ENCODE data around the gene IFNA14. TPM values are rescaled to one million over a fixed set of nuclear protein-coding genes. Genes with fewer than 3 reads are reported as not detected.
"Not testable (repeated sequence)": the region's sequence is repeated elsewhere in the genome, so short reads cannot be mapped to it uniquely, and the experiment has no call there.

Gene IFNA14
- total RNA-seq: not detected
- long read RNA-seq: 0 reads

- DNase-seq: no peak
- no peak for ATAC-seq
- intact Hi-C loops (cut with DNase I, micrococcal nuclease): loop anchor here in 1 of 2 donors (10.0 kb wide), 1 partner anchor 545 kb away; no protein-coding TSS in a partner anchor
These were observed at the start of gene IFNA14 for GRCh38 chr9:21239911-21240310. TSS of gene IFNA14 (minus strand) at chr9:21240005. CDS start at chr9:21239935, 70 bp downstream.

- no peak for ATAC-seq
These were observed 47.5 kb upstream of the IFNA14 start for GRCh38 chr9:21287280-21287679.

GRCh38 chr9:21286659-21287058 lies 46.9 kb upstream of the IFNA14 start:
- intact Hi-C loops (cut with DNase I, micrococcal nuclease): no loop called here
- ATAC-seq: no peak
- no peak for DNase-seq

More at GRCh38 chr9:21287280-21287679, 47.5 kb upstream of the IFNA14 start:
- no peak for DNase-seq
- intact Hi-C loops (cut with DNase I, micrococcal nuclease): no loop called here

GRCh38 chr9:21286099-21286498 lies 46.3 kb upstream of the IFNA14 start:
- DNase-seq: no peak
- intact Hi-C loops (cut with DNase I, micrococcal nuclease): no loop called here
- ATAC-seq: no peak

GRCh38 chr9:21281275-21281674 lies 41.5 kb upstream of the IFNA14 start:
- intact Hi-C loops (cut with DNase I, micrococcal nuclease): no loop called here
- no peak for ATAC-seq
- DNase-seq: no peak

- no peak for ATAC-seq
- DNase-seq: no peak
- intact Hi-C loops (cut with DNase I, micrococcal nuclease): no loop called here
These were observed 28.5 kb upstream of the IFNA14 start for GRCh38 chr9:21268347-21268657.

DNA sequence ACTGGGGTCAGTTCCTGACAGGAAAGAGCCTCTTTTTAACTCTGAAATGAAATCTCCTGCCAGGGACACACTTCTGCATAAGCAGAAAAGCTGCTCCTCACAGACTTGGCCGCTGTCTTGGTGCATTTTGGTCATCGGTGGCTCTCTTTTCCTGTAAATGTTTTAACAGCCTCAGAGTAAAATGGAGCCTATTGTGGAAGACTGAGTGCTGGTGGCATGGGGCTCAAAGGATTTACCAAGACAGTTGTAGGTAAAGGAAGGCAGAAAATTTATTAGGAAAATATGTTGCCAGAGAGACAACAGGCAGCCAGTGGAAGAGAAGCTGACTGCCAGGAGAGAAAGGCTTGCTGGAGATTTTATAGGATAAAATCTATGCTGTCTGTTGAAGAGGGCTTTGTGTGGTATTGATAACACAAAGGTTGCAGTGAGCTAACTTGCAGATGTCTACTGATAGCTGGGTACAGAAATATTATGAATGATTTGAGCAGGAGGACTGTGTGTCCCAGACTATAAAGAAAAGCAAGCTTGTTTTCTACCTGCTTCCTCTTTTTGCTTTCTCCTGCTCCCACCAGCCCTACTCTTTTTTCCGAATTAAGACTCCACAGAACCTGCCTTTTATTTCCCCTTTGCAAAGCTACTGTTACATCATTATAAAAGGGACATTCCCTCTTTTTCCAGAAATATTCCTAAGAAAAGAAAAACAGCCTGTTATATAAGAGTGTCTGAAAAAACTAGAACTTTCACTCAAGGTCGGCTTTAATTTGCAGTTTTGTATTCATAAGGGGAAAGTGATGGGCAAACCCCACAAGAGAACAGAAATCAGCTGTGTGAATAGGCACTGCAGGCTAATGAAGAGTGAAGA lies 27.9 kb upstream of the IFNA14 start:
- no peak for DNase-seq
- ATAC-seq: no peak
- intact Hi-C loops (cut with DNase I, micrococcal nuclease): no loop called here

- intact Hi-C loops (cut with DNase I, micrococcal nuclease): no loop called here
- DNase-seq (no peak), ATAC-seq (no peak)
These were observed 27.1 kb upstream of the IFNA14 start for GRCh38 chr9:21266733-21267484.

- no peak for DNase-seq
- no peak for ATAC-seq
- intact Hi-C loops (cut with DNase I, micrococcal nuclease): no loop called here
These were observed 25.8 kb upstream of the IFNA14 start for GRCh38 chr9:21265421-21266189.

- DNase-seq (no peak), ATAC-seq (no peak)
- intact Hi-C loops (cut with DNase I, micrococcal nuclease): no loop called here
These were observed 15.9 kb upstream of the IFNA14 start for GRCh38 chr9:21255538-21256212.

DNA sequence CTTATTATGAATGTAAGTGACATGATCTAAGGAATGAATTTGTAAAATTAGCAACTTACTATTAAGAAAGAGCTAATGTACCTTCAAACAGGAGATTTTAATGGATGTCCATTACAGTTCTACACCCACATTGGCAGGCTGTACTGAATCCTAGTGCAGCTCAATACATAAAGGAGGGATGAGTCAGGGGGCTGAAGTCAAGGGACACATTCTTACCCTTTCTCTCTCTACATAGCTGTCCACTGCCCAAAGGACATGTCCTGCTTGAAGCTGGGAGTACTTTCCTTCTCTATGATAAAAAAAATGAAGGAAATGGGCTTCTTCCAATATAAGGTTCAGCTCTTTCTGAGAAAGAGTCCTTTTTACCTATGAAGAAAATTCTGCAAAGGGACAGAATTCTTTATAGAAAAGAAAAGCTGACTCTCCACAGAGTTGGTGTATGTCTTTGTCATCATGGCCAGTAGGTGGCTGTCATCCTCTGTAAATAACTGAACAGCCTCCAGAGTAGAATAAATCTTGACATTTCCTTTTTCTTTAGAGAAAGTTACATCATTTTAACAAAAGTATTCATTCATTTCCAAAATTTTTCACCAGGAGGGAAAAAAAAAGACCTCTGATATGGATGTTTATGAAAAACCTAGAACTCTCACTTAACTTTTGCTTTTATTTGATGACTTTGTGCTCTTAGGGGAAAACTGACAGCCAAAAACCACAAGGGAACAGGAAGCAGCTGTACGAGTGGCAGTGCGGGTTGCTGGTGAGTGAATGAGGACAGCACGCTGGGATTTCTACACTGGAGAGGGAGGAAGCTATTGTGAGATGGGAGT lies 13.1 kb upstream of the IFNA14 start:
- DNase-seq: peak in 1 of 2 donors; percentile 29
- intact Hi-C loops (cut with DNase I, micrococcal nuclease): no loop called here
- no peak for ATAC-seq

- intact Hi-C loops (cut with DNase I, micrococcal nuclease): no loop called here
- ATAC-seq (no peak), DNase-seq (no peak)
These were observed 11.8 kb upstream of the IFNA14 start for GRCh38 chr9:21251638-21252037.

DNA sequence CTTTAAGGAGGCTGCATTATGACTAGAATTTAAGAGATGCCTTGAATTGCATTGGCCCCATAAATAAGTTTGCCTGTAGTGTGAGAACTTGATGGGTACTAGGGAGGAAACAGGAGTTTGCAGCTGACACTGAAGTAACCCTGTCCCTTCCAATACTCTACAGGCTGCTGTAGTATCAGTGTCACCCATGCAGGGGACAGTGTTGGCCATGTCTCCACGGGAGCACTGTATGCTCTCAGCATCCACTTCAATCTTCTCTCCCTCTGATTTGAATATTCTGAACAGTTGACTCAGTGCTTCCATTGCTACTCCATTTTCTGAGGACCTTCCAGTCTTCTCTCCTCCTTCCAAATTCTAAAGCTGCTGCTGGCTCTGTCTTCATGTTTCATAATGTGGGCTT lies 11.4 kb upstream of the IFNA14 start:
- ATAC-seq: no peak
- DNase-seq: no peak
- intact Hi-C loops (cut with DNase I, micrococcal nuclease): no loop called here

DNA sequence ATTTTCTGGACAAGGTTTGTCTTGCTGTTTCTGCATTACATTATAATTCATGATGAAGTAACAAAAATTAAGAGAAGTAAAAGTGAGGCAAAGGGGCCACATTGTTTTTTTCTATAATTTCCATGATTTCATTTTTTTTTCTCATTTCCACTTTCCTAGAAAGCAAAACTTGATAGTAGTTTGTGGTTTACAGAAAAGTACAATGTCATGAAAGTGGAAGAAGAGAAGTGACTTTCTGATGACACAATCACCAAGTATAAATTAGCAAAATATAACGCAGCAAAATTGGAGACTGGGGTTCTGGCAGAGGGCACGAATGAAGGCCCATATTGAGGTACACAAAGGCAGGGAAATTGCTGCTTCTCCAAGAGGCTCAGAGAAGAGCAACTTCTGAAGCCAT lies 5.0 kb upstream of the IFNA14 start:
- no peak for ATAC-seq
- DNase-seq: no peak
- intact Hi-C loops (cut with DNase I, micrococcal nuclease): no loop called here

- DNase-seq, ATAC-seq: not testable (repeated sequence)
- intact Hi-C loops (cut with DNase I, micrococcal nuclease): loop anchor here in 1 of 2 donors (10.0 kb wide), 1 partner anchor 548 kb away; no protein-coding TSS in a partner anchor
These were observed 3.5 kb downstream of the IFNA14 start for GRCh38 chr9:21236360-21236714.

GRCh38 chr9:21235468-21236359 lies 4.1 kb downstream of the IFNA14 start:
- peak; percentile 57 for ATAC-seq
- DNase-seq: peak in 1 of 2 donors; percentile 11
- intact Hi-C loops (cut with DNase I, micrococcal nuclease): loop anchor here in 1 of 2 donors (10.0 kb wide), 1 partner anchor 549 kb away; no protein-coding TSS in a partner anchor

DNA sequence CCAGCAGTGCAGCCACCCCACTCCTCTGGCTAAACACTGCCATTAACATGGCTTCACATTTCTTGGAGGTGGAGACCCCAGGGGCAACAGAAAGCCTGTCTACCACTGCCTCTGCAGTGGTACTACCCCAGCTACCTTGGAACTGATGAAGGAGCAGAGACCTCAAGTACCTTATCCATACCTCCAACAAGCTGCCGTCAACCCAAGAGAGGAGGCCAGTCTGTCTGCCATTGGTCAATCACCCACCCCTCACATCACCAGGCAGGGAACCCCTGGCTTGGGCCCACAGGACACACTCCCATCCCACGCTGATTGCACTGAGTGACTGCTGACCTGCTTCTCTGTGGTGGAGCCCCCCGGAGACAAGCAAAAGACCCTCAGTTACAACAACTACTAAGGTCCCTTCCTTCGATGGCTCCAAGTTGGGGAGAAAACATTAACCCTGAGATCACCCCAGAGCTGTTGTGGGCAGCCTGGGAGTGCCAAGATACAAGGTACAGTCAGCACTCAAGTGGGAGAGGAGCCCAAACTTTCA lies 5.6 kb downstream of the IFNA14 start:
- intact Hi-C loops (cut with DNase I, micrococcal nuclease): loop anchor here in 1 of 2 donors (10.0 kb wide), 1 partner anchor 551 kb away; no protein-coding TSS in a partner anchor
- DNase-seq (no peak), ATAC-seq (no peak)

Measured in left colon (tissue), 2 donors.